Liver (tissue), 3 donors: ENCODE data around the gene NBEAL1.
"Not testable (repeated sequence)": the region's sequence is repeated elsewhere in the genome, so short reads cannot be mapped to it uniquely, and the experiment has no call there.

Experiments
- ATF3 ChIP-seq: IDR thresholded peaks from 2 replicates; pipeline ENCODE4 v1.6.1; 2016; ENCODE audit warnings: antibody characterized with exemption
- CTCF ChIP-seq: fragments of 150-350 bp; IDR thresholded peaks from 2 replicates; pipeline ENCODE4 v1.5.1; 2017; ENCODE audit warnings: improper control_type of control experiment, low read depth, low read length; ENCODE audit not compliant: missing input control
- JUND ChIP-seq, 2 donors: IDR thresholded peaks; 2 replicates each; pipeline ENCODE4 v1.6.1; 2016; ENCODE audit warnings: antibody characterized with exemption in 2 of 2
- MAX ChIP-seq: IDR thresholded peaks from 2 replicates; pipeline ENCODE4 v1.6.1; 2016; ENCODE audit warnings: antibody characterized with exemption
- RAD21 ChIP-seq, 2 donors: IDR thresholded peaks; 2 replicates each; pipeline ENCODE4 v1.6.1; 2016; ENCODE audit warnings: antibody characterized with exemption in 2 of 2, mild to moderate bottlenecking in 2 of 2
- REST ChIP-seq: IDR thresholded peaks from 2 replicates; pipeline ENCODE4 v1.6.1; 2016; ENCODE audit warnings: antibody characterized with exemption, mild to moderate bottlenecking
- TF ChIP-seq, protein P1 (sequence below): IDR thresholded peaks from 2 replicates; pipeline ENCODE4 v1.6.1; 2016; ENCODE audit warnings: antibody characterized with exemption
- donor health status: healthy.
- donor health status: healthy.

- TF ChIP-seq CTCF; REST; JUND (IDR thresholded peaks at IDR 0.05); RAD21 (IDR thresholded peaks at IDR 0.05); ATF3; MAX: not testable (repeated sequence)
- TF ChIP-seq, protein P1, sequence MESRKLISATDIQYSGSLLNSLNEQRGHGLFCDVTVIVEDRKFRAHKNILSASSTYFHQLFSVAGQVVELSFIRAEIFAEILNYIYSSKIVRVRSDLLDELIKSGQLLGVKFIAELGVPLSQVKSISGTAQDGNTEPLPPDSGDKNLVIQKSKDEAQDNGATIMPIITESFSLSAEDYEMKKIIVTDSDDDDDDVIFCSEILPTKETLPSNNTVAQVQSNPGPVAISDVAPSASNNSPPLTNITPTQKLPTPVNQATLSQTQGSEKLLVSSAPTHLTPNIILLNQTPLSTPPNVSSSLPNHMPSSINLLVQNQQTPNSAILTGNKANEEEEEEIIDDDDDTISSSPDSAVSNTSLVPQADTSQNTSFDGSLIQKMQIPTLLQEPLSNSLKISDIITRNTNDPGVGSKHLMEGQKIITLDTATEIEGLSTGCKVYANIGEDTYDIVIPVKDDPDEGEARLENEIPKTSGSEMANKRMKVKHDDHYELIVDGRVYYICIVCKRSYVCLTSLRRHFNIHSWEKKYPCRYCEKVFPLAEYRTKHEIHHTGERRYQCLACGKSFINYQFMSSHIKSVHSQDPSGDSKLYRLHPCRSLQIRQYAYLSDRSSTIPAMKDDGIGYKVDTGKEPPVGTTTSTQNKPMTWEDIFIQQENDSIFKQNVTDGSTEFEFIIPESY = not testable (repeated sequence)
Measured at GRCh38 chr2:203229674-203230073, 215.0 kb downstream of the NBEAL1 start.
